ENCODE measurements around the gene TRIM63.

Gene TRIM63

GRCh38 chr1:26084091-26084561 lies 16.7 kb upstream of the TRIM63 start:
- no peak for DNase-seq

GRCh38 chr1:26083208-26083607 lies 15.8 kb upstream of the TRIM63 start:
- DNase-seq: no peak

DNA sequence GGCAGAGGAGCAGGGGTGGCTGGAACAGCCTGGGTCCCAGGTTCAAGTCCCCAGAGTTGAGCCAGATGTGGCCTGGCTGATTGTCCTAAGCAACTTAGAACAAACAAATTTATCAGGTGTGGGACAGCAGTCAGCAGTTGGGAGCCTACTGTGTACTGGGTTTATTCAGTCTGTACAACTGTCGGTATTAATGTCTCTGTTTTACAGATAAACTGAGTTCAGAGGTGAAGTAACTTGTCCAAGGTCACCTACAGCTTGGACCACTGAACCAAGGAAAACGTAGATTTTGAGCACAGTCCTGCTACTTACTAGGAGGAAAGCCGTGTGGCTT lies 14.6 kb upstream of the TRIM63 start:
- DNase-seq: no peak

DNA sequence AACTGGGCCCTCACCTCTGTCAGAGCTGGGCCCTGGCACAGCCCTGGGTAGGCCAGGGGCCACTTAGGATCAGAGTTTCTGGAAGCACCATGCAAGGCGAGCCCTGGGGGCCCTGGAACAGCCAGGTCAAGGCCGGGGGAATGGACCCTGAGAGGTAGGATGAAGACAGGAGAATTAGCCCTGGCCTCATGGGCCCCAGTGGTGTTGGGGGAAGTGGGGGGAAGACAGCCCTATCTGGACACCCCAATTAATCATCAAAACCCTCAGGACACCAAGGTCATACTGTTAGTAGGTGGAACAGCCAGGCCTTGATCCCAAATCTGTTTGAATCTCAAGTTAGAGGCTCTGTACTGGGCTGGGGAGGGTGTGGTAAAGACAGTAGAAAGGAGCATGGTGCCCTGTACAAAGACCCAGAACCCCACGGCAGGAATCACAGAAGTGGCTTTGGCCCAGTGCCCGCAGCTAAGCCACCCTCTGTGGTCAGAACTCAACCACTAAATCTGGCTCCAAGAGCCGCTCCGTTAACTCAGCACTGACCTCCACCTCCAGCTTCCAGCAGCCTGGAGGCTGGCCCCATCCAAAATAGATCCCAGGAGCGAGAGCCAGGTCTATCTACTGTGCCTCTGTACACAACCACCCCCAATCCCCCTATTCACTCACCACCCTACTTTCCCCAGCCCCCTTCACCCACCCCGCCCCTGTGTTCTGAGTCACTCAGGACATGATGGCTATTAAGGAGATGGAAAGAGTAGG lies 14.0 kb upstream of the TRIM63 start:
- no peak for DNase-seq

GRCh38 chr1:26079960-26080814 lies 12.8 kb upstream of the TRIM63 start:
- DNase-seq: no peak

- DNase-seq: no peak
Measured at GRCh38 chr1:26079178-26079563, 11.7 kb upstream of the TRIM63 start.

GRCh38 chr1:26078286-26079177 lies 11.1 kb upstream of the TRIM63 start:
- no peak for DNase-seq

DNA sequence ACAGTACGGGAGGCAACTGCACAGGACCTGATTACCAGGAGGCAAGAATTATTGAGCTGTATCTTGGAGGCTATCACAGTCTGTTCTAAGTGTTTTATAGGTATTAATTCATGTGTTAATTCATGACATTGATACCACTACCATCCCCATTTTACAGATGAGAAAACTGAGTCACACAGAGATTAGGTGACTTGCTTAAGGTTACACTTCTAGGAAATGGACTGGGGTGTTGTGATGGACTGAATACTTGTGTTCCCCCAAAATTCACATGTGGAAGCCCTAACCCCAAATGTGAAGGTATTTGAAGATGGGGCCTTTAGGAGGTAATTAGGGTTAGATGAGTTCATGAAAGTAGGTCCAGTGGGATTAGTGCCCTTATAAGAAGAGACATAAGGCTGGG lies 10.1 kb upstream of the TRIM63 start:
- no peak for DNase-seq

- DNase-seq: no peak
Measured at GRCh38 chr1:26075421-26076144, 8.2 kb upstream of the TRIM63 start.

- no peak for DNase-seq
Measured at GRCh38 chr1:26072305-26072704, 4.9 kb upstream of the TRIM63 start.

DNA sequence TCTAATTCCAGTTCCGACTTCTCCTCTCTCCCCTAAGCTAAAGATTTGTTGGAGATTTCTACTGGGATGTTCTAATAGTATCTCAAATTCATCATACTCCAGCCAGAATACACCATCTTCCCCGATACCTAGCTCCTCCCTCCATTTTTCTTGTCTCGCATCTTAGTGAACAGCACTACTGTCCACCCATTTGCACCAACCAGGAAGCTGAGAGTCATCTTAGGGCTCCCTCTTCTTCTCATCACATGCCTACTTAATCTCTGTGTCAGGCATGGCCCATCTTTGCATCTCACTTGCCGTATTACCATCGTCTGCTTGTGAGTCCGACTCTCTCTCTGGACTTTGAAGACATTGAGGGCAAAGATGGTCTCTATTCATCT lies 3.5 kb upstream of the TRIM63 start:
- no peak for DNase-seq

DNA sequence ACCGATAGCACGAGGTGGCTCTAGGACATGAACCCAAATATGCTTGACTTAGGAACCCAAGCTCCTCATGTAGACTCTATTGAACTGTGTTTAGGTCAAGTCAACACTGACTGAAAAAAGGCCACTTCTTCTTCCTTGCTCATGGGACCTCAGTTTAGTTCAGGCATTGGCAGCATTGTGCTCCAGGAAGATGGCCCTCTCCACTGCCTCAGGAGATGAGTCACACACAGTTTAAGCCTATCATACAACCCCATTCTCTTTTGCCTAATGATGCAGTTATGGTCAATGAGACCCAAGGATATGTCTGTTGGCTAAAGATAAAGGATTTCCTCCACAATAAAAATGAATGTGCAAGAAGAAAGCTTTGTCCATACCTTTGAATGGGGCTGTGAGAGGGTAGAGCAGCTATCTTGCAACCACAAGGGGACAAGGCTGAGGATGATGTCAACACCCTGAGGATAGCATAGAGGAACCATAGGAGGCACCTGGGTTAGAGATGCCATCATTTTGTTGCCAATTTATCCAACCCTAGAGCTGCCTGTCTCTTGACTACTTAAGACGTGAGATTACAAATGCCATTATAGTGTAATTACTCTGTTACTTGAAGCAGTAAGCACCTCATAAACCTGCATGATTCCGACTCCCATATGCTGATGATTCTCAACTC lies 3.0 kb upstream of the TRIM63 start:
- DNase-seq: no peak

DNA sequence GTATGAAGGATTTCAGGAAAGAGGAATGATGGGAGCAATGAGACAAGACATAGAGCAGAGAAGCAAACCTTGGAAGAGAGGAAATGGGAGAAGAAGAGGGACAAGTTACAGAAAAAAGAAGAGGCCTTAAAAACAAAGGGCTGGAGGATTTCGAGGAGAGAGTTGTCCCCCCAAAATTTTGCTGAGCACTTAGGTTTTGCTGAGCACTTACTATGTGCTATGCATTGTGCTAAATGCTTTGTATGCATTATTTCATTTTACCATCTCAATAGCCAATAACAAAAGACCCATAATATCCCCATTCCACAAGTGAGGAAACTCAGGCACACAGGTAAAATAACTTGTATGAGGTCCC lies 2.5 kb upstream of the TRIM63 start:
- DNase-seq: no peak

DNA sequence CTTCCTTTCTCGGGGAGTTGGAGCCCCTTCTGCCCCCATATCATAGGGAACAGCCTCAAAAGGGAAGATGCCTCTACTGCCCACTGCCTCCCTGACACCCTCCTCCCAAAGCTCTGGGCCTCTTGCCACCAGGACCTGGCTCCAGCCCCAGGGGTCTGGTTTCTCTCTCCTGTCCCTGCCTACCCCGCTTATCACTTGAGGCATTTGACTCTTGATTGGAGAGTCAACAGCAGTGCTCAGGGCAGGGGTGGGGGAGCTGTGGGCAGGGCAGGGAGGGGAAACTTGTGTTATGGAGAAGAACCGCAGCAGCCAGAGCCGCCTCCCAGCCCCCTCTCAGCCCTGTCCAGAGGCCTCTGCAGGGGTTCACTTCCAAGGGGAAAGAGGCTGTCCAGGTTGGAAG lies 573 bp downstream of the TRIM63 start:
- no peak for DNase-seq

- DNase-seq: no peak
Measured at GRCh38 chr1:26066160-26066559, 1.3 kb downstream of the TRIM63 start.

GRCh38 chr1:26064553-26064952 lies 2.9 kb downstream of the TRIM63 start:
- no peak for DNase-seq

- no peak for DNase-seq
Measured at GRCh38 chr1:26060832-26061574, 6.4 kb downstream of the TRIM63 start.

DNA sequence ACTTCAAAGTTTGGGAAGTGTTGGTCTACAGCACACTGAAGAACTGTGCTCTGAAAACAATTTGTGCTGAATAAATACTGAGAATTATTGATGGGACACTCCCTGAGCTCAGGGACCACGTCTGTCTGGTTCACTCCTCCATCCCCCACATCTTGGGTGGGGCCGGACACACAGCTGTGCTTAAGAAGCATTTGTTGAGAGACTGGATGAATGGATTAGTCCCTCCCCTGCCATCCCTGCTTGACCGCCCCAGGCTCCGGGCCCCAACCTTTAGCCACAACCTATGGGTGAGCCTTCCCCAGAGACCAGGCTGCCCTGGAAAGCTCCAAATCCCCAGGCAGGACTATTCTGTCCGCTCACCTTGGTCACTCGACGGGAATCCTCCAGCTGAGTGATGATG lies 7.5 kb downstream of the TRIM63 start:
- DNase-seq: no peak

GRCh38 chr1:26058052-26058595 lies 9.3 kb downstream of the TRIM63 start:
- no peak for DNase-seq

DNA sequence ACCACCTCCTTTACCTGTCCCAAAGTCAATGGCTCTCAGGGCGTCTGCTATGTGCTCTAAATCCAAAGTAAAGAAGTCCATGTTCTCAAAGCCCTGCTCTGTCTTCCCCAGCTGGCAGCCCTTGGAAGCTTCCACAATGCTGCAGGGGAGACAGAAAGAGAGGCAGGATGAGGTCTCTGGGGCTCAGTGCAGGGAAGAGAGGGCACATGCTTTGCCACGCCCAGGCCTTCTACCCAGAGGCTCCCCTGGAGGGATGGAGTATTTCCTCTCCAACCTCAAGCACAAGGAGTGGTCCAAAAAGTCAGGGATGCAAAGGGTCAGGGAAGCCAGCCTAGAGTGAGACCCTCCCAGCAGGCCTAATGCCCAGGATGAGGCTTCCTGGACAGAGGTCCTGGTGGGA lies 10.2 kb downstream of the TRIM63 start:
- no peak for DNase-seq

DNA sequence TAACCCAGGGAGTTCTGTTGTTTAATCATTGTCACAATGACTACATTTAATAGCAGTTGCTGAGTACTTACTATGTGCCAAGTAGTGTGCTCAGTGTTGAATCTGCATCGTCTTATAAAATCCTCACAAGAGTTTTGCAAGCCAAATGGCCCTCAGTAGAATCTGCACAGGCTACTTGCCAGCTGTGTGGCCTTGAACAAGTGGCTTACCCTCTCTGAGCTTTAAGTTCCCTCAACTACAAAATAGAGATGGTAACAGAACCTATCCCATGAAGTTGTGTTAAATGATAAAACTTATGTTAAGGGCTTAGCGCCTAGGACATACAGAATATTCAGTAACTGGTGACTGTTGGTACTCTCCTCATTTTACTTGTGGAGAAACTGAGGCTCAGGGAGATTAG lies 12.4 kb downstream of the TRIM63 start:
- DNase-seq: no peak
